HepG2 (cell line): ENCODE measurements around the gene BRIP1.

Source experiments
- CEBPB ChIP-seq: IDR thresholded peaks from 2 replicates; pipeline ENCODE4 v1.6.1; 2011; ENCODE audit warnings: low read depth, low read length, improper control_type of control experiment, borderline replicate concordance
- GTF2F1 ChIP-seq: fragments of 150-350 bp; IDR thresholded peaks from 2 replicates; pipeline ENCODE4 v1.6.1; 2014; ENCODE audit warnings: low read length
- SP1 ChIP-seq, 2 experiments: fragments of 450-650 bp in 1 of 2; sonication (generic) in 1 of 2; formaldehyde crosslinking in 1 of 2; IDR thresholded peaks; 2 replicates each; pipeline versions ENCODE4 v1.4.0 to v1.6.1; 2016 to 2020; ENCODE audit warnings: missing genetic modification reagents in 1 of 2
- STAT6 ChIP-seq: sonication (generic); formaldehyde crosslinking; IDR thresholded peaks from 2 replicates; pipeline ENCODE4 v1.4.0; 2020; ENCODE audit warnings: missing genetic modification reagents, mild to moderate bottlenecking, borderline replicate concordance
- TF ChIP-seq, protein P1 (sequence below): sonication (generic); formaldehyde crosslinking; IDR thresholded peaks from 2 replicates; pipeline ENCODE4 v1.4.0; 2020; ENCODE audit warnings: mild to moderate bottlenecking, missing genetic modification reagents, borderline replicate concordance
- TF ChIP-seq, protein P2 (sequence below): sonication (generic); formaldehyde crosslinking; IDR thresholded peaks from 2 replicates; pipeline ENCODE4 v1.5.0; 2020; ENCODE audit warnings: mild to moderate bottlenecking, missing genetic modification reagents, moderate library complexity

GRCh38 chr17:61852857-61853256 is 10.5 kb downstream of the BRIP1 start:
- TF ChIP-seq SP1 (IDR thresholded peaks at IDR 0.05) (no peak), SP1 (CRISPR knock-in tag; IDR thresholded peaks at IDR 0.05) (no peak), GTF2F1 (no peak), CEBPB (no peak), STAT6 (CRISPR knock-in tag) (no peak)
- TF ChIP-seq, protein P1, sequence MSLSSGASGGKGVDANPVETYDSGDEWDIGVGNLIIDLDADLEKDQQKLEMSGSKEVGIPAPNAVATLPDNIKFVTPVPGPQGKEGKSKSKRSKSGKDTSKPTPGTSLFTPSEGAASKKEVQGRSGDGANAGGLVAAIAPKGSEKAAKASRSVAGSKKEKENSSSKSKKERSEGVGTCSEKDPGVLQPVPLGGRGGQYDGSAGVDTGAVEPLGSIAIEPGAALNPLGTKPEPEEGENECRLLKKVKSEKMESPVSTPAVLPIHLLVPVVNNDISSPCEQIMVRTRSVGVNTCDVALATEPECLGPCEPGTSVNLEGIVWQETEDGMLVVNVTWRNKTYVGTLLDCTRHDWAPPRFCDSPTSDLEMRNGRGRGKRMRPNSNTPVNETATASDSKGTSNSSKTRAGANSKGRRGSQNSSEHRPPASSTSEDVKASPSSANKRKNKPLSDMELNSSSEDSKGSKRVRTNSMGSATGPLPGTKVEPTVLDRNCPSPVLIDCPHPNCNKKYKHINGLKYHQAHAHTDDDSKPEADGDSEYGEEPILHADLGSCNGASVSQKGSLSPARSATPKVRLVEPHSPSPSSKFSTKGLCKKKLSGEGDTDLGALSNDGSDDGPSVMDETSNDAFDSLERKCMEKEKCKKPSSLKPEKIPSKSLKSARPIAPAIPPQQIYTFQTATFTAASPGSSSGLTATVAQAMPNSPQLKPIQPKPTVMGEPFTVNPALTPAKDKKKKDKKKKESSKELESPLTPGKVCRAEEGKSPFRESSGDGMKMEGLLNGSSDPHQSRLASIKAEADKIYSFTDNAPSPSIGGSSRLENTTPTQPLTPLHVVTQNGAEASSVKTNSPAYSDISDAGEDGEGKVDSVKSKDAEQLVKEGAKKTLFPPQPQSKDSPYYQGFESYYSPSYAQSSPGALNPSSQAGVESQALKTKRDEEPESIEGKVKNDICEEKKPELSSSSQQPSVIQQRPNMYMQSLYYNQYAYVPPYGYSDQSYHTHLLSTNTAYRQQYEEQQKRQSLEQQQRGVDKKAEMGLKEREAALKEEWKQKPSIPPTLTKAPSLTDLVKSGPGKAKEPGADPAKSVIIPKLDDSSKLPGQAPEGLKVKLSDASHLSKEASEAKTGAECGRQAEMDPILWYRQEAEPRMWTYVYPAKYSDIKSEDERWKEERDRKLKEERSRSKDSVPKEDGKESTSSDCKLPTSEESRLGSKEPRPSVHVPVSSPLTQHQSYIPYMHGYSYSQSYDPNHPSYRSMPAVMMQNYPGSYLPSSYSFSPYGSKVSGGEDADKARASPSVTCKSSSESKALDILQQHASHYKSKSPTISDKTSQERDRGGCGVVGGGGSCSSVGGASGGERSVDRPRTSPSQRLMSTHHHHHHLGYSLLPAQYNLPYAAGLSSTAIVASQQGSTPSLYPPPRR (CRISPR knock-in tag), result no peak
- TF ChIP-seq, protein P2, sequence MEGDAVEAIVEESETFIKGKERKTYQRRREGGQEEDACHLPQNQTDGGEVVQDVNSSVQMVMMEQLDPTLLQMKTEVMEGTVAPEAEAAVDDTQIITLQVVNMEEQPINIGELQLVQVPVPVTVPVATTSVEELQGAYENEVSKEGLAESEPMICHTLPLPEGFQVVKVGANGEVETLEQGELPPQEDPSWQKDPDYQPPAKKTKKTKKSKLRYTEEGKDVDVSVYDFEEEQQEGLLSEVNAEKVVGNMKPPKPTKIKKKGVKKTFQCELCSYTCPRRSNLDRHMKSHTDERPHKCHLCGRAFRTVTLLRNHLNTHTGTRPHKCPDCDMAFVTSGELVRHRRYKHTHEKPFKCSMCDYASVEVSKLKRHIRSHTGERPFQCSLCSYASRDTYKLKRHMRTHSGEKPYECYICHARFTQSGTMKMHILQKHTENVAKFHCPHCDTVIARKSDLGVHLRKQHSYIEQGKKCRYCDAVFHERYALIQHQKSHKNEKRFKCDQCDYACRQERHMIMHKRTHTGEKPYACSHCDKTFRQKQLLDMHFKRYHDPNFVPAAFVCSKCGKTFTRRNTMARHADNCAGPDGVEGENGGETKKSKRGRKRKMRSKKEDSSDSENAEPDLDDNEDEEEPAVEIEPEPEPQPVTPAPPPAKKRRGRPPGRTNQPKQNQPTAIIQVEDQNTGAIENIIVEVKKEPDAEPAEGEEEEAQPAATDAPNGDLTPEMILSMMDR, result no peak
